ENCODE data around the gene DNMT3A. TPM values are rescaled to one million over a fixed set of nuclear protein-coding genes. Genes with fewer than 3 reads are reported as not detected.

Gene DNMT3A
- total and polyA plus RNA-seq, 2 experiments from 2014 or later = 2.5 to 18.4 TPM

- Histone ChIP-seq H3K9me2 (ENCODE audit: insufficient read depth) (no peaks in the 10 kb centered on the region), H3K27me3 (replicated peaks; ENCODE audit: insufficient read depth) (no peaks in the 10 kb centered on the region), H3K4me3 (no peak overlapping the region), H3K36me3 (ENCODE audit: low read depth) (no peaks in the 10 kb centered on the region), H3K9me3 (ENCODE audit: low read depth) (no peaks in the 10 kb centered on the region), H3K27ac (no peak overlapping the region), H2AFZ (no peak overlapping the region), H3K4me1 (ENCODE audit: insufficient read depth) (peaks cover 7% of the 10 kb centered on the region; the same call in 1 of the 2 replicates), H3K79me2 (ENCODE audit: insufficient read depth) (no peaks in the 10 kb centered on the region), H3F3A (ENCODE audit: insufficient read depth) (no peaks in the 10 kb centered on the region), H4K20me1 (ENCODE audit: insufficient read depth) (no peaks in the 10 kb centered on the region), H3K4me2 (ENCODE audit: unreplicated experiment) (no peak overlapping the region), H3K9ac (no peak overlapping the region)
- no peak for DNase-seq
- in situ Hi-C loops (cut with MboI) = no loop called here
- TF ChIP-seq EZH2 (IDR thresholded peaks at IDR 0.05; ENCODE audit: insufficient read depth, poor library complexity, severe bottlenecking) = no peak
- no peak for TF ChIP-seq EZH2phosphoT487 (IDR thresholded peaks at IDR 0.05; ENCODE audit: insufficient read depth, low read depth)
- 58 to 70% methylated on average over 3 of the region's 3 CpGs for WGBS, 2 experiments (ENCODE audit: low coverage in 1 of 2, low lambda C conversion rate in 2 of 2, missing lambda C conversion rate in 2 of 2)
Measured at GRCh38 chr2:25269233-25269632, 72.5 kb downstream of the DNMT3A start.

GRCh38 chr2:25268139-25268538 lies 73.6 kb downstream of the DNMT3A start:
- no peak overlapping the region for H3K9ac ChIP-seq
- H3K4me2 ChIP-seq (ENCODE audit: unreplicated experiment) = no peak overlapping the region
- H3K27ac ChIP-seq = no peak overlapping the region
- H3K4me3 ChIP-seq = no peak overlapping the region
- H3K9me2 ChIP-seq (ENCODE audit: insufficient read depth) = no peaks in the 10 kb centered on the region
- peaks cover 12% of the 10 kb centered on the region for H3K4me1 ChIP-seq (ENCODE audit: insufficient read depth)
- no peak for DNase-seq
- H3K36me3 ChIP-seq (ENCODE audit: low read depth) = no peaks in the 10 kb centered on the region
- no peaks in the 10 kb centered on the region for H3K79me2 ChIP-seq (ENCODE audit: insufficient read depth)
- no peaks in the 10 kb centered on the region for H3K9me3 ChIP-seq (ENCODE audit: low read depth)
- WGBS, 2 experiments (ENCODE audit: low coverage in 1 of 2, low lambda C conversion rate in 2 of 2, missing lambda C conversion rate in 2 of 2) = 94 to 96% methylated on average over 10 of the region's 10 CpGs
- in situ Hi-C loops (cut with MboI) = no loop called here
- no peaks in the 10 kb centered on the region for H3F3A ChIP-seq (ENCODE audit: insufficient read depth)
- no peaks in the 10 kb centered on the region for H4K20me1 ChIP-seq (ENCODE audit: insufficient read depth)
- H2AFZ ChIP-seq = no peak overlapping the region
- H3K27me3 ChIP-seq (replicated peaks; ENCODE audit: insufficient read depth) = no peaks in the 10 kb centered on the region
- TF ChIP-seq EZH2 (IDR thresholded peaks at IDR 0.05; ENCODE audit: insufficient read depth, poor library complexity, severe bottlenecking) = no peak
- TF ChIP-seq EZH2phosphoT487 (IDR thresholded peaks at IDR 0.05; ENCODE audit: insufficient read depth, low read depth) = no peak

GRCh38 chr2:25266399-25266798 lies 75.3 kb downstream of the DNMT3A start:
- no peaks in the 10 kb centered on the region for H3K9me3 ChIP-seq (ENCODE audit: low read depth)
- no peak overlapping the region for H3K4me3 ChIP-seq
- TF ChIP-seq EZH2 (IDR thresholded peaks at IDR 0.05; ENCODE audit: insufficient read depth, poor library complexity, severe bottlenecking) = no peak
- no peaks in the 10 kb centered on the region for H3K79me2 ChIP-seq (ENCODE audit: insufficient read depth)
- no peak overlapping the region for H3K4me2 ChIP-seq (ENCODE audit: unreplicated experiment)
- H3K27me3 ChIP-seq (replicated peaks; ENCODE audit: insufficient read depth) = no peaks in the 10 kb centered on the region
- H3K36me3 ChIP-seq (ENCODE audit: low read depth) = no peaks in the 10 kb centered on the region
- H3K4me1 ChIP-seq (ENCODE audit: insufficient read depth) = peaks cover 12% of the 10 kb centered on the region
- H4K20me1 ChIP-seq (ENCODE audit: insufficient read depth) = no peaks in the 10 kb centered on the region
- in situ Hi-C loops (cut with MboI) = no loop called here
- H3K27ac ChIP-seq = no peak overlapping the region
- no peak for DNase-seq
- H3K9ac ChIP-seq = no peak overlapping the region
- no peaks in the 10 kb centered on the region for H3K9me2 ChIP-seq (ENCODE audit: insufficient read depth)
- H2AFZ ChIP-seq = no peak overlapping the region
- H3F3A ChIP-seq (ENCODE audit: insufficient read depth) = no peaks in the 10 kb centered on the region

- WGBS, 2 experiments (ENCODE audit: low coverage in 1 of 2, low lambda C conversion rate in 2 of 2, missing lambda C conversion rate in 2 of 2) = 92 to 97% methylated on average over 2 of the region's 2 CpGs
- DNase-seq = peak; percentile 9
- H3K9me2 ChIP-seq (ENCODE audit: insufficient read depth) = no peaks in the 10 kb centered on the region
Measured at GRCh38 chr2:25265802-25266201, 75.9 kb downstream of the DNMT3A start.

GRCh38 chr2:25265001-25265400 lies 76.7 kb downstream of the DNMT3A start:
- no peak overlapping the region for H3K9ac ChIP-seq
- in situ Hi-C loops (cut with MboI) = no loop called here
- no peak overlapping the region for H3K4me2 ChIP-seq (ENCODE audit: unreplicated experiment)
- no peaks in the 10 kb centered on the region for H3F3A ChIP-seq (ENCODE audit: insufficient read depth)
- WGBS, 2 experiments (ENCODE audit: low coverage in 1 of 2, low lambda C conversion rate in 2 of 2, missing lambda C conversion rate in 2 of 2) = 49 to 50% methylated on average over 6 of the region's 6 CpGs
- H3K36me3 ChIP-seq (ENCODE audit: low read depth) = no peaks in the 10 kb centered on the region
- no peak for TF ChIP-seq EZH2 (IDR thresholded peaks at IDR 0.05; ENCODE audit: insufficient read depth, poor library complexity, severe bottlenecking)
- H3K9me3 ChIP-seq (ENCODE audit: low read depth) = no peaks in the 10 kb centered on the region
- H2AFZ ChIP-seq = no peak overlapping the region; the same call in 1 of the 2 replicates
- H3K9me2 ChIP-seq (ENCODE audit: insufficient read depth) = no peaks in the 10 kb centered on the region
- peaks cover 12% of the 10 kb centered on the region for H3K4me1 ChIP-seq (ENCODE audit: insufficient read depth)
- no peaks in the 10 kb centered on the region for H3K27me3 ChIP-seq (replicated peaks; ENCODE audit: insufficient read depth)
- no peaks in the 10 kb centered on the region for H4K20me1 ChIP-seq (ENCODE audit: insufficient read depth)
- no peak overlapping the region for H3K4me3 ChIP-seq
- no peaks in the 10 kb centered on the region for H3K79me2 ChIP-seq (ENCODE audit: insufficient read depth)
- peak overlapping the region; percentile 71; the same call in 1 of the 2 replicates for H3K27ac ChIP-seq
- DNase-seq = no peak

More at GRCh38 chr2:25265802-25266201, 75.9 kb downstream of the DNMT3A start:
- TF ChIP-seq EZH2phosphoT487 (IDR thresholded peaks at IDR 0.05; ENCODE audit: insufficient read depth, low read depth) (no peak), EZH2 (IDR thresholded peaks at IDR 0.05; ENCODE audit: insufficient read depth, poor library complexity, severe bottlenecking) (no peak)
- Histone ChIP-seq H3K4me2 (ENCODE audit: unreplicated experiment) (no peak overlapping the region), H3K9ac (no peak overlapping the region), H3K79me2 (ENCODE audit: insufficient read depth) (no peaks in the 10 kb centered on the region), H3F3A (ENCODE audit: insufficient read depth) (no peaks in the 10 kb centered on the region), H3K4me3 (no peak overlapping the region), H3K9me3 (ENCODE audit: low read depth) (no peaks in the 10 kb centered on the region), H4K20me1 (ENCODE audit: insufficient read depth) (no peaks in the 10 kb centered on the region), H3K27ac (no peak overlapping the region), H3K4me1 (ENCODE audit: insufficient read depth) (peaks cover 12% of the 10 kb centered on the region), H2AFZ (no peak overlapping the region), H3K27me3 (replicated peaks; ENCODE audit: insufficient read depth) (no peaks in the 10 kb centered on the region), H3K36me3 (ENCODE audit: low read depth) (no peaks in the 10 kb centered on the region)
- in situ Hi-C loops (cut with MboI) = no loop called here
